ELF-1 (cell line): ENCODE results near the gene AGXT.

Source experiments
- DNase-seq: peaks from one replicate; pipeline ENCODE4 v3.0.0-alpha.2; 2016; ENCODE audit warnings: low read depth, low spot score

Gene AGXT

DNA sequence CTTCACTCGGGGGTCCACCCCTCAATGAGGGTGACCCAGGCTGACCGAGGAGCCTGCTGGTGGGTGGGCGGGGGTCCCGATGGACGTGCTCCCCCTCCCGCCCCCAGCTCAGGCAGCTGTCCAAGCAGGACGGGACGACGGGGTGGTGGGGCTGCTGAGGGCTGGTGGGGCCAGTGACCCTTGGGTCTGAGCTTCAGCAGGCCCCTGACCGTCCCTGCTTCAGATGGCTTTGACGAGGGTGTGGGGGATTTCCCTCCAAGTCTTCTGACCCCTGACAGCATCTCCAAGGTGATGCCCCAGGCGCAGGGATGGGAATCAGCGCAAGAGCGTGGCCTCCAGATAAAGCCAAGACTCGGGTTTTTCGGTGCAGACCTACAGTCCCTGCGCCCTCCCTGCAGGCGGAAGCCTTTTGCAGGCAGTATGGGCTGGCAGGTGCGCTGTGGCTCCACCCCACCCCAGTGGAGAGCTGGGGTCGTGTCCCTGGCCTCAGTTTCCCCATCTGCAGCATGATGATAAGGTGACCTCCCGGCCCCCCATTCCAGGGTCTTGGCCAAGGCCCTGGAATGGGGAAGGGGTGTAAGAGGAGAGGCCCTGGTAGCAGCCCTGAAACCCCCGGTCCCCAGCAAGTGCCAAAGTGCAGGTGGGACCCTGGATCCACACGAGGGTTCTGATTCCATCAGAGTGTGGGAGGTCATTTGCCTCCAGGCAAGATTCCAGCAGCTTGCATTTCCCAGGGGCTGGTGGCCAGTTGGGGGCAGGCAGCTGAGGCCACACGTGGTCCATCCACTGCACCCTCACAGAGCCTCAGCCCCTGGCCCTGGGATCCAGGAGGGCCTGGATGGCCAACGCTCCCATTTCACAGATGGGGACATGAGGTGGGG lies 46.3 kb downstream of the AGXT start:
- DNase-seq, result no peak

DNA sequence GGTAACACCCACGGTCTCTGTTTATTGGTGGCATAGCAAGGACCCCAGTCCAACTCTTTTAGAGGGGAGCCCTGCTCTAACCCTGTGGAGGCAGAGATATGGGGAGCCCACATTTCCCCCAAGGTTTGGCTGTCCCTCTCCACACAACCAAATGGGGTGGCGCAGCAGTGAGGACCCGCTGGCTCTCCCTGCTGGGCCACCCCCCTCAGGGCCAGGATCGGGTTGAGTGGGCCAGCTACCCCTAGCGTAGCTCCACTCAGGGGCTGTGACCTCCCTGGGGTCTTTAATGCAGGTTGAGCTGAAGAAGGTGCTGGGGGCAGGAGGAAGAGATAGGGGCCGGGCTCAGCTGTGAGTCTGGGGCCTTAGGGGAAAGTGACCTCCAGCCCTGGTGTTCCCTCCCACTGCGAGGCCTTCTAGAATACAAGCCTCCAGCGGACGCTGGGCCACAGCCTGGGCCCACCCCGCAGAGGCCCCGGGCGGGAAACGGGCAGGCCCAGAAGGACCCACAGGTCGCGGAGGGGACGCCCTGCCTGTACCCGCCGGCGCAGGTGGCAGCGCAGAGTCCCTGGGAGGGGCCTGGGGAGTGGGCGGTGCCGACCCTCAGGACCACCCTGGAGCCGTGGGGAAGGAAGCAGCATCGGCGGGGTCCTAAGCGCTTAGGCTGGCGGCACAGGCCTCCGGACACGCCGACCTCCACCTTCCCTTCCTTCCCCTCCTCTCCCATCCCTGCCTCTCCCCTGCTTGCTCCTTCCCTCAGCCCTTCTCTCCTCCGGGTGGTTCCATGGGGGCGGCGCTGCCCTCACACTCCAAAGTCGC lies 47.1 kb downstream of the AGXT start:
- no peak for DNase-seq

DNA sequence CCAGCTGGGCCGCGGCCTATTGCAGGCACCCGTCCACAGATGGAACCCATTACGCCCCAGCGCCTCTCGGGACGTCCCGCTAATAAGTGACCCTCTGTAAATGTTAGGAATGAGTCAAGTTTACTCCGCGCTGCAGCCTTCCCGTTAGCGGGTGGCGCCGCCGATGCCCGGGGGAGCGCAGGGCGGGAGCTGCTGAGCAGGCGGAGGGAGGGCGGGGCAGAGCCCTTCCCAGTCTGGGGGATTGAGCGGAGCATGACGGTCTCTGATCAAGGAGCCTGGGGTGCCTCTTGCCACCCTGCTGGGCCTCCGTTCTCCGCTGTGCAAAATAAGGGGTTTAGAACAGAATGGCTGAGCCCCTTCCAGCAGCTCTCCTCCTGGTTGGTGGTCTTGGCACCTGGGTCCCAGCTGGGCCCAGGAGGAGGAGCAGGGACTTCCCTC lies 48.0 kb downstream of the AGXT start:
- DNase-seq, result no peak

DNA sequence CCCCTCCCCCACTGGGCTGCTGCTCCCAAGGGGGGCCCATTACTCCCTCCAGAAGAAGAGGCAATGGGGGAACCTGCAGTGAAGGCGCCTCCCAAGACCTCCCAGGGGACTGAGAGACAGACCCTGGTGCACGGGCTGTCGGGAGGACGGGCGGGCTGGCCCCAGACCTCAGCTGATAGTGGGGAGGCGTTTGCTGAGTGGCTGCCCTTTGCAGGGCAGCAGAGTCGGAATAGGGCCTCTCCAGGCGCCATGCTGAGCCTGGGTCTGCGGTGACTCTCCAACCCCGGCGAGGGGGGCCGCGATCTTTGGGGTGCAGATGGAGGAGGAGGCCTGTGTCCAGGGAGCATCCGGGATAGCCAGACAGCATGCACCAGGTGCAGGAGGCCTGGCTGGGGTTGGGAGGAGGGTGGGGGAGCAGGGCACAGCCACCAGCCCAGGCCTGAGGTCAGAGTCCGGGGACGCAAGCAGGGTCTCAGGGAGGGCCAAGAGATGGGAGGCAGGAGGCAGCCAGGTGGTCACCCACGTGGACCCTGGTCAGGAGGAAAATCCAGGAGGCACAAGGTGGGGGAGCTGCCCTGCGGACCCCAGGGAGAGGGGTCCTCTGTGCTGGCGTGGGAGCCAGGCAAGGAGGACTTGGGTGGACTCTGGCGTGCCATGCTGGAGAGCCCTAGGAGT lies 48.5 kb downstream of the AGXT start:
- DNase-seq, result no peak

DNA sequence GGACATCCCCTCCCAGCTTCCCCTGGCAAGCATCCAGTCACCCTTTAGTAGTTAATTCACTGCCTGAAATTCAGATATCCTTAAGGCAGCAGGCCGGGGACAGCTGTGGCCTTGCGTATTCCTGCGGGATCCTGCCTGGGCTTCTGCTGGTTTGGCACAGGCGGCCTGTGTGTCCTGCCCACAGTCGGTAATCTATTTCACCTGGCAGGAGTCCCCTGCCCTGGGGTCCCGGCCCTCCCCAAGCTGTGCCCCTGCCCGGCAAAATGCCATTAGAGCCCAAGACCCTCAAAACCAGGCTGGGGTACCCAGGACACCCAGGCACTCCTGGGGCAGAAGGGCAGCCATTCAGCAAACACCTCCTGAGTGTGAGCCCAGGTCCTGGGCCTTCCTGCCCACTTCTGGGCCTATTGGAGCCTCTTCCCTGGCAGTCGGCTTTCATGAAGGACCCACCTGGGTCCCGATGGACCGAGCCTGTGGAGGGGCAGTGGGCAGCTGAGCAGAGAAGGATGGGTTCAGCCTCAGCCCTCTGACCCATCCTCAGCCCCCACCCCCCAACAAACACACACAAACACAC lies 49.1 kb downstream of the AGXT start:
- DNase-seq, result no peak

DNA sequence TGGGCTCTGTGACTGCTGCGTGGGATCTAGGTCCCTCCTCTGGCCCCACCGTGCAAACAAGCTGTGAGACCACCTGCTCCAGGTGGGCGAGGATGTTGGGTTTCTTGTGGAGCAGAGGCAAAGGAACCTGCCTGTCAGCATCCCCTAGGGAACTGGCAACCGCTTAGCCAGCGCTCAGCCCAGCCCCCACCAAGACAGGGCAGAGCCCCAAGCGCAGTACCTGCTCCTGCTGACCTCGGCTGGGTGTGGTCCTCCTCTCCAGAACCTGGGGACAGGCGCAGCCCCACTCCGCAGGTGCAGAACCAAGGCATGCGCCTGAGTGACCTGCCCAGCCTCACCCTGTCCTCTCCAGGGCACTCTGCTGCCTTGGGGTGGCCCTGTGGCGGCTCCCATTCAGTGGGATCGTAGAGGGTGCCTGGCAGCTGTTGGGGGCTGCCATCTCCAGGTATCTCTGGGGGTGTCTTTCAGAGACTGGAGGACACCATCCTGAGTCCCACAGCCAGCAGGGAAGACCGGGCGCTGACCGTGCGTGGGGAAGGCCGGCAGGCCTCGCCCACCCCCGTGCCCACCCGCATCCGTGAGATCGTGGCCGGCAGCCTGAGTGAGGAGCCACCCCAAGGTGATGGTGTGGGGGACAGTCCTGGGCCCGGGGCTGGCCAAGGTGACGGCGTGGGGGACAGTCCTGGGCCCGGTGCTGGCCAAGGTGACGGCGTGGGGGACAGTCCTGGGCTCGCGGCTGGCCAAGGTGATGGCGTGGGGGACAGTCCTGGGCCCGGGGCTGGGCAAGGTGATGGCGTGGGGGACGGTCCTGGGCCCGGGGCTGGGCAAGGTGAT lies 49.9 kb downstream of the AGXT start:
- DNase-seq, result peak; percentile 0

DNA sequence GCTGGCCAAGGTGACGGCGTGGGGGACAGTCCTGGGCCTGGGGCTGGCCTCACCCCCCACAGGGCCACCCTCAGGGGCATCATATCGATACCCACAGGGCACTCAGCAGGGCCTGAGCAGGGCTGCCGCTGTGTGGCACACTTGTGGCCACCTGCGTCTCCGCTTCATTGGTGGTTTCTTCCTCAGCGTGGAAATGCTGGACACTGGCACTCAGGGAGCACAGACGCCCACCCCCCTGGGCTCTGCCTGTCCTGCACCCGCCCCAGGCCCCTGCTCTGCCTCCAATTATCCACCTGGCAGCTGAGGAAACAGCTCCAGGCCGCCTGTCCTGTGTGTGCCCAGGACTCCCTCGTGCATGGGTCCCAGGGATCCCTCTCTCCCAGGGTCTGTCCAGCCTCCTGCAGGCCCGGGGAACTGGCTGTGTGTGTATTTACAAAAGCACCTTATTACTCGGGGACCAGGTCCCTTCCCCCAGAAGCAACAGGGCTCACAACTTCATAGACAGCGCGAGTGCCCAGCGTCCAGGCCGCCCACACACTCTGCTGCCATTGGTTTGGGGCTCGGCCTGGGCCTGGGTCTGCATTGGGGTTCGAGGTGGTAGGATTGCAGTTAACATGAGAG lies 50.6 kb downstream of the AGXT start:
- peak; percentile 1 for DNase-seq

DNA sequence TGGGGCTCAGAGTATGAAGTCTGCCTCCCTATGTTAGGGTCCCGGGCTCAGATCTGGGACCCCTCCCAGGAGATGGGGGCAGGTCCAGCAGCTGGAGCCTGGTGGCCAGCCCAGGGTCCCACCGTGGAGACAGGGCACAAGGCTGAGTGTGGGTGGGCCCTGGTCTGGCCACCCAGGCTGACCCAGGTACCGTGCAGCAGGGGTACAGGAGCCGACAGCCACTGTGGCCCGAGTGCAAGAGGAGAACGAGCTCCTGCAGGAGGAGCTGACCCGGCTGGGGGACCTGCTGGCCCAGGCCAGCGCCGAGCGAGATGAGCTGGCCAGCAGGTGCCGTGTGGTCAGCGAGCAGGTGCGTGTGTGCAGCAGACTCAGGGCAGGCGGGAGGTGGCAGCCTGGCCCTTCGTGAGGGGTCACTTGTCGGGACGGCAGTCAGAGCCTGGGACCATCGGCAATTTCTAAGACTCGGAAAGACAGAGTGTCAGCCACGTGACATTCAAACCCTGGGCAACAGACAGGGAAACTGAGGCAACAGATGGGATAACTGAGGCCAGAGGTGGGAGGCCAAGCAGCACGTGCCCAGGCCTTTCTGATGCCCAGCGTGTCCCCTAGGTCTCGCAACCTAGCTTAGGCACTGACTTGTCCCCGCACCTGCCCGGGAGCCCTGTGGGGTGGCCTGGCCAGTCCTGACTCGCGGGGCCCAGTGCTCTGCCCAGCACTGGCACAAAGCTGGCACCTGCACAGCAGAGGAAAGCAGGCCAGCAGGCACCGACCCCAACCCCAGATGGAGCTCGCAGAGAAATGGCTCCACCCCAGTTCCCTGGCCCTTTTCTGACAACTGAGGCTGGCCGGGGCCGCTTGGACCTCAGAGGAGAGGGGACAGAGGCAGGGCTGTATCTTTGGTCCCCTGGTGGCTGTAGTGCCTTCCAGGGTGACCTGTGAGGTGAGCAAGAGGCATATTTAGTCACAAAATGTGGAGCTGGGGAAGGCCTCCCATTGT lies 51.5 kb downstream of the AGXT start:
- peak; percentile 1 for DNase-seq

DNA sequence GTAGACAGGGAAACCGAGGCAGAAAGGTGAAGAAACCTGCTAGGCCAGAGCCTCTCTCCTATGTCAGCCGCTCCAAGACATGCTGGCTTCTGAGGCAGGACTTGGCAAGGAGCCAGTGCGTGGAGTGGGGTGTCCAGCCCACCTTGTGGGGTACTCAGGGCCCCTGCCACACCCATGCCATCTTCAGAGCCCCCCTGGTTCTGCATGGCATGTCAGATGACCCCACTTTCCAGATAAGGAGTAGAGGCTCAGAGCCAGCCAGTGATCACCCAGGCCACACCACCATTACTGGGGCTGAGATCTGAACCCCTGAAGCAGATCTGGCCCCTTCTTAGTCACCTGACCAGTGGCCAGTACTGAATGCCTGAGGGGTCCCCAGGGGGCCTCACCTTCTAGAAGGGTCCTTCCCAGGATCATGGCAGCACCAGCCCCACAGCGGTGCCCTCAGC lies 52.2 kb downstream of the AGXT start:
- DNase-seq, result no peak

DNA sequence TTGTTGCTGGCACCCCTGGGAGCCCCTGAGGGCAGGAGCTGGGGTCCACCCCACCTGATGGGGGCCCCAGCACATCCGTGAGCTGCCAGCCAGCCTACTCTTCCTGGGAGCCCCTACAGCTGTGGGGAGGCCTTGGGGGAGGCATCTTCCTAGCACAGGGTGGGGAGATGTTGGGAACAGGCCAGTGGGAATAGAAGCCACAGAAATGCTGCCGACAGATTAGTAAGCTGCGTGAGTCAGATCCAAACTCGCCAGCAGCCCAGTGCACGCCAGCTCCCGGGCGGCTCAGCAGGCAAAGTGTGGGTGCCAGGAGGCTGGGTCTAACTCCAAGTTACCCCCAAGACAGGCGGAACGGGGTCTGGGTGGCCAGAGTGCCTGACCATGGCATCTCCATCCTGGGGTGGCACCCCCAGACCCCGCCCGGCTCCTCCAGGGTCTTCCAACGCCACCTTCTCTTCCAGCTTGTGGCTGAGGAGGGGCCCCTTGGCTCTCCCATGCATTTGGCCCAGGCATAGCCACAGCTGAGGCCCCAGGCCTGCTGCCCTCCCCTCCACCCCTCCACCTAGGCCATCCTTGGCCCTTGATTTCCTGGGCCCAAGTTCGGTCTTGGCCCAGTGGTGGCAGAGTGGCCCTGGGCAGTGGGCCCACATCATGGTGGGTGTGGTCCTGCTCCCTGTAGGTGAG lies 52.8 kb downstream of the AGXT start:
- peak; percentile 1 for DNase-seq

DNA sequence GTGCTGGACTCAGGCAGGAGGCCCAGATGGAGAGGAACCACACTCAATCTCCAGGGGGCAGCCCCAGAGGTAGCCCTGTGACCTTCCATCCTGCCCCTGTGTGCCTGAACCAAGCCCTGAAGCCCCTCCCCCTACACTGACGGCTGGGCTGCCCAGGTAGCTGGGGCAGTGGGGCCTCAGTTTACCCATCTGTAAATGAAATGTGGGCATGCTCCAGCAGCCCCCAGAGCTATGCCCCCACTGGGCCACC lies 53.3 kb downstream of the AGXT start:
- DNase-seq, result peak; percentile 0

DNA sequence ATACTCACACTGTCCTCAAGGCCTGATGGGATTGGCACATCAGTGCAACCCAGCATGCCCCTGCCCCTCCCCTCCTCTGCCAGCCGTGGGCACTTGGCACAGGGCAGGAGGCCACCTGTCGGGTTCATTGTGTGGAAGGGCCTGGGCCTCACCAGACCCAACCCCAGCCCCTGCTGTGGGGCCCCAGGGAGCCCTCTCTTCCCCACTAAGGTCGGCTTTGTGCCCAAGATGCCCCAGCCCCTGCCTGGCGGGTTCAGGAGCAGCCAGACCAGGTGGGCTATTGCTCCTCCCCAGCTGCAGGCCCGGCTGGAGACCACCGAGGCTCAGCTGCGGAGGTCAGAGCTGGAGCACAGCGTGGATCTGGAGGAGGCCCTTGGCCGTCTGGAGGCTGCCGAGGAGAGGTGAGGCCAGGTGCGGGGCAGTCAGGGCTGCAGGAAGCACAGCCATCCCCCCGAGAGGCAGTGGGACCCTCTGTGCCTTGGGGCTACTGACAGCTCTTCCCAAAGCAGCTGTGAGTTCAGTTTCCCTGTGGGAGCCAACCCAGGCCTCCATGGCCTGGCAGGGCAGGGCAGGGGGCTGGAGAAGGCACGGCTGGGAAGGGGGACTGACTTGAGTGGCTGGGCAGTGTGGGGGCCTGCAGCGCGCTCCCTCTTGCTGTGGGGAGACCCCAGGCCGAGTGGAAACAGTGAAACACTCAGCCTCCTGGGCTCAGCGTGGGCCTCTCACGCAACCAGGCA lies 53.8 kb downstream of the AGXT start:
- peak; percentile 1 for DNase-seq

DNA sequence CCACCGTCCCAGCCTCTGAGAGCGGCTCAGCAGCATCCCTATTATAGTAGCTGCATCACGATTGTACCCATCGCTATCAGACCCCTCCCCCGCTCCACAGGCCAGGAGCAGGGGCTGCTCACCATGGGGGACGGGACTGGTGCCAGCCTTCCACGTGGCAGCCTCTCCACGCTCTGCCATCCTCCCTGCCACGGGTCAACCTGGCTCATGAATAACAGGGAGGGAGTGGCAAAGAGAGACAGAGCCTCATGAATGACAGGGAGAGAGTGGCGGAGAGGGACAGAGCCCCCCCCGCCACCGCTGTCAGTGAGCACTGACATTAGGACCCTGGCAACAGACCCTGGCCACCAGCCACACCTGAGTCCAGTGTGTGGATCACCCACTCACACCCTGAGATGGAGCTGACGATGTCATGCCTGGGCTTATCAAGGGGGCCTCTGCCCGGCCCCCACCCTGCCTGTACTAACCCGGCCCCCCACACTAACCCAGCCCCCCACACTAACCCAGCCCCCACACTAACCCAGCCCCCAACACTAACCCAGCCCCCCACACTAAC lies 54.4 kb downstream of the AGXT start:
- peak; percentile 1 for DNase-seq

DNA sequence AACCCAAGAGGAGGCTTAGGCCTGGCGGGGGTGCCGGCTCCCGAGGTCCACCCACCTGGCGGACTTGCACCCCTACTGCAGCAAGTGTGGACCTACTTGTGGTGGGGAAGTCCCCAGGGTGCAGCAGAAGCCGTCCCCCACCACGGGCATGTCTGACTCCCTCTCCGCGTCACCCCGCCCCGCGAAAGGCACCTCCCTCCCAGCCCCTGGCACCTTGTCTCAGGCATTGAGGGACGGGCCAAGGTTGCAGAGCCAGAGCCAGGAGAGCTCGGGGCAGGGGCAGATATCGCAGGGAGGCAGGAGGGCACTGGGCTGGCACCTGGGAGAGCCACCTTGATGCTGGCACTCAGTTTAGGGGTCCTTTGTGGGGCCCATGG lies 56.6 kb downstream of the AGXT start:
- peak; percentile 1 for DNase-seq

DNA sequence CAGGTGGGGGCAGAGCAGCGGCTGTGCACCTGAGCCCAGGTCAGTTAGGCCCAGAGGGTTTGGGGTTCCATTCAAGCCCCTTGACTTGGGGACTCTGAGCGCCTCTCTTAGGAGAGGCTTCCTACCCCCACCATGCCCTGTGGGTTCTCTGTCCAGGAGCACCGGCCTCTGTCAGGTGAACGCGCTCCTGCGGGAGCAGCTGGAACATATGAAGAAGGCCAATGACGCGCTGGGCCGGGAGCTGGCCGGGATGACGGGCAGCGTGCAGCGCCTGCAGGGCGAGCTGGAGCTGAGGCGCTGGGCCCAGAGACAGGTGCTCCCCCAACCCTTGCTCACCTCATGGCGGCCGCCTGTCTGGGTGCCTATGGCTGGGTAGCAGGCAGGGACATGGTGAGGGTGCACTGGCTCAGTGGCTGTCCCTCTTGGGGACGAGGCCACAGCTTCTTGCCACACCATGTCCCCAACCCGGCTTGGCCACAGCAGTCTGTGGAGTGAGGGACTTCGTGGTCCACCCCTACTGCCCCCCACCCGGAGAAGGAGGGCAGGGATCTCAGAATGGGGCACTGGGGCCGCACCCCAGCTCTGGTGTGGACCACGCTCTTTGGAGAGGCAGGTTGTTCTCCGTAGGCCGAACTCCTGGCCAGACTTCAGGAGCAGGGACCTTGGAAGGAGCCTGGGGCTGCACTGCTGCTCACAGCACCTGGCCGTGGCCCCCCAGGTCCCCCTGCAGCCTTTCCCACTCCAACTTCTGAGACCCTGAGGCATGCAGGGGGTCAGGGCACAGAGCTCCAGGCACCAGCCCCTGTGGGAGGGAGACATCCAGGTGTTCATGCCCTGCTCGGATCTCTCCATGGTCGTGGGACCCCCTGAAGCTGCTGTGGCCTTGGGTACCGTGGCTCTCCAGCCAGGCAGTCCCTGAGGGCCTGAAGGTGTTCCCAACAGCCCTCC lies 57.2 kb downstream of the AGXT start:
- peak; percentile 9 for DNase-seq

DNA sequence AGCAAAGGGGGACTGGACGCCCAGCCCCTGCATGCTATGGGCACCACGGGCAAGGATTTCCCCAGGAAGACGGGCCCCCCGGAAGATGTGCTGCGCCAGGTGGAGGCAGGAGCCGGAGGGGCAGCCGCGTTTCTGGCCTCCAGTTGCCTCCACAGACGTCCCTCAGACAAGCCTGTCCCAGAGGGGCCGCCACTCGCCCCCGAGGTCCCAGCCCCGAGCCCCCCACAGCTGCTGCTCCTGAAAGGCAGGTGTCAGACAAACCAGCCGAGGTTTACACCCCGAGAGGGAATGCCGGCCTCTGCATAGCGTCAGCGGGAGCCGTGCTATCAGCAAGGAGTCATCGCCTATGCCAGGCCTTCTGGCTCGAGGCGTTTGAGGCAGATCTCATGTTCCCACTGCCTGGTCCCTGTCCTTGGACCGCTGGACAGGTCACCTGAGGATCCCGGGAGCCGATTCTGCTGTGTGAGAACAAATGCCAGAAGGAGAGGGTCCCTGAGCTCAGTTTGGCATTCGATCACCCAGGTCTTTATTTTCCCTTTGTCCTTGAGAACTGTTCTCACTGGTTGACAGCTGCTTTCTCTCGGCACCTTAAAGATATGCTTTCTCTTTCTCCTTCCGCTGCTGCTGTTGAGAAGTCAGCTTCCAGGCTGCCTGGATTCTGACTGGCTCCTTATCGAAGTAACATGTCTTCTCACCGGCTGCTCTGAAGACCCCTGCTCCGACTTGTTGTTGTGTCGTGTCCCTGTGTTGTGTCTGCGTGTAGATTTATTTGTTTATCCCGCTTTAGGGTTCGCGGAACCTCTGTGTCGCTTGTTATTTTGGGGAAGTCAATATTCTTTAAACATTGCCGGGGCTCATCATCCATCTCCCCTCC lies 58.1 kb downstream of the AGXT start:
- peak; percentile 44 for DNase-seq
